ENCODE data around the gene PCDHAC2.

Gene PCDHAC2

DNA sequence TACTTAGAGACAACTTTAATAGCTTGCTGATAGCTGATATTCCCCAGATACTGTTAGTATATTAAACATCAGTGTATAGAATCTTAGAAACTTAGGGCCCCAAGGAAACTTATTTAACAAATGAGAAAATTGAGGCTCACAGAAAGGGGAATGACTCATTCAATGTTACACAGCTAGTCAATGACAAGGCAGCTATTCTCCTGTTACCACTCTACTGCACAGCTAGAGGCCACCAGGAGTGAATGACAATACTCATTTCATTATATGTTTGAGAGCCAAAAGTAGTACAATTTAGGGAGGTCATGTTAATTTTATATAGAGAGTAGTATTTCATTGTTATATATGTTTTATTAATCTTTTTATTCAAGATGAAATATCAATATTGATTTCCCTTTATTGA lies 51.7 kb downstream of the PCDHAC2 start:
- TF ChIP-seq, protein P1, sequence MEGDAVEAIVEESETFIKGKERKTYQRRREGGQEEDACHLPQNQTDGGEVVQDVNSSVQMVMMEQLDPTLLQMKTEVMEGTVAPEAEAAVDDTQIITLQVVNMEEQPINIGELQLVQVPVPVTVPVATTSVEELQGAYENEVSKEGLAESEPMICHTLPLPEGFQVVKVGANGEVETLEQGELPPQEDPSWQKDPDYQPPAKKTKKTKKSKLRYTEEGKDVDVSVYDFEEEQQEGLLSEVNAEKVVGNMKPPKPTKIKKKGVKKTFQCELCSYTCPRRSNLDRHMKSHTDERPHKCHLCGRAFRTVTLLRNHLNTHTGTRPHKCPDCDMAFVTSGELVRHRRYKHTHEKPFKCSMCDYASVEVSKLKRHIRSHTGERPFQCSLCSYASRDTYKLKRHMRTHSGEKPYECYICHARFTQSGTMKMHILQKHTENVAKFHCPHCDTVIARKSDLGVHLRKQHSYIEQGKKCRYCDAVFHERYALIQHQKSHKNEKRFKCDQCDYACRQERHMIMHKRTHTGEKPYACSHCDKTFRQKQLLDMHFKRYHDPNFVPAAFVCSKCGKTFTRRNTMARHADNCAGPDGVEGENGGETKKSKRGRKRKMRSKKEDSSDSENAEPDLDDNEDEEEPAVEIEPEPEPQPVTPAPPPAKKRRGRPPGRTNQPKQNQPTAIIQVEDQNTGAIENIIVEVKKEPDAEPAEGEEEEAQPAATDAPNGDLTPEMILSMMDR (IDR thresholded peaks at IDR 0.05; ENCODE audit: insufficient read depth, low read length, poor library complexity, severe bottlenecking): no peak
- no peak for TF ChIP-seq EZH2phosphoT487 (conservative IDR thresholded peaks at IDR 0.05; ENCODE audit: low read length)
- Histone ChIP-seq H3K27ac (ENCODE audit: low read depth, low read length) (no peak overlapping the region), H3K9me3 (ENCODE audit: insufficient read depth, low read length) (no peaks in the 10 kb centered on the region), H3K36me3 (ENCODE audit: low read length) (no peaks in the 10 kb centered on the region), H3K9me2 (replicated peaks; ENCODE audit: insufficient read depth, low read length) (no peaks in the 10 kb centered on the region), H3K27me3 (ENCODE audit: low read length) (no peaks in the 10 kb centered on the region), H2AFZ (ENCODE audit: low read depth, low read length, severe bottlenecking) (no peak overlapping the region), H4K20me1 (ENCODE audit: low read depth, low read length) (no peaks in the 10 kb centered on the region), H3K9ac (ENCODE audit: low read length) (no peak overlapping the region), H3F3A (ENCODE audit: insufficient read depth) (no peaks in the 10 kb centered on the region), H3K4me3 (ENCODE audit: insufficient read depth, low read length, poor library complexity, severe bottlenecking) (no peak overlapping the region), H3K4me2 (ENCODE audit: low read depth, low read length, poor library complexity, severe bottlenecking) (no peak overlapping the region), H3K79me2 (ENCODE audit: insufficient read depth, low read length) (no peaks in the 10 kb centered on the region)

All from SU-DHL-6 (cell line).